ENCODE data around the gene VTCN1. TPM values are rescaled to one million over a fixed set of nuclear protein-coding genes. Genes with fewer than 3 reads are reported as not detected.

The VTCN1 gene
- total and polyA plus RNA-seq, 2 of the 13 experiments (the other 11 are each of a cell fraction or from before 2014, with no cell fraction given), result not detected

DNA sequence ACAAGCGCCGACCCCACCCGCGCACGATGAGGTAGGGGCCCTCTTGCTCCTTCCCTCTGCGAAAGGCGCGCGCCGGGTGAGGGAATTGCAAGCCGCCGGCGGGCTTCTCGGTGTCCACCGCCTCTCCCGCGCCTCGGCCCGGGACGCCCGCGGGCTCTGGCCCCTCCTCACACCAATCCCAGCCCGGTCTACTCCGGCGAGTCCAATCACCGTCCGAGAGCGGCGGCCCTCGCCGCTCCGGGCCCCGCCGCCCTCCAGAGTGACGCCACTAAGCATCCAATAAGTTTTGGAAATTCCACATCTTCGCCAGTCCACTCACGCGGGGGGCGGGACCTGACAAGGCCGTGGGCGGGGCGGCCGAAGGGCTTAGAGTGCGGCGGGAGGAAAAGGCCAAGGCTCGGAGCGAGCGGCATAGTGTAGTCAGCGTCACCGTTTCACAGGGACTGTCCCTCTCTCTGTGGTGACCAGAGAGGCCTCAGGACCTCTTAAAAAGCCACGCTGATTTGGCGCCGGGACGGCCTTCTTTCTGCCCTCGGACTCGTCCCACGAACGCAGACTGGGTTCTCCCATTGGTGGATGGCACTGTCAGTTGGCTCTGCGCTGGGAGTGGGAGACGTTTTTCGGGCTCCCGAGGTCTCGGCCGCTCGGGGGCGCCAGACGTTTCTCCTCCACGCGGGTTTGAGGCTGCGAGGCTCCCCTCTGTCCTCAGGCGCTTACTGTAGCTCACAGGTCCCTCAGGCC lies 89.0 kb downstream of the VTCN1 start, which contains the start of gene TRIM45 (continued):
- TF ChIP-seq, protein P1, sequence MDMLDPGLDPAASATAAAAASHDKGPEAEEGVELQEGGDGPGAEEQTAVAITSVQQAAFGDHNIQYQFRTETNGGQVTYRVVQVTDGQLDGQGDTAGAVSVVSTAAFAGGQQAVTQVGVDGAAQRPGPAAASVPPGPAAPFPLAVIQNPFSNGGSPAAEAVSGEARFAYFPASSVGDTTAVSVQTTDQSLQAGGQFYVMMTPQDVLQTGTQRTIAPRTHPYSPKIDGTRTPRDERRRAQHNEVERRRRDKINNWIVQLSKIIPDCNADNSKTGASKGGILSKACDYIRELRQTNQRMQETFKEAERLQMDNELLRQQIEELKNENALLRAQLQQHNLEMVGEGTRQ (IDR thresholded peaks at IDR 0.05; ENCODE audit: low read depth, low read length), result no peak
- TF ChIP-seq, protein P1 (CRISPR knock-in tag; IDR thresholded peaks at IDR 0.05; ENCODE audit: borderline replicate concordance), result no peak
- TF ChIP-seq ISX (CRISPR knock-in tag; conservative IDR thresholded peaks at IDR 0.05), result no peak
- no peak for TF ChIP-seq HOXA9 (CRISPR knock-in tag; IDR thresholded peaks at IDR 0.05; ENCODE audit: borderline replicate concordance)
- 0 out of 2 replicates have a peak, but pooled peaks have one; percentile 21 for TF ChIP-seq ARHGAP35 (CRISPR knock-in tag; IDR thresholded peaks at IDR 0.05; ENCODE audit: borderline replicate concordance)
- TF ChIP-seq, protein P2, sequence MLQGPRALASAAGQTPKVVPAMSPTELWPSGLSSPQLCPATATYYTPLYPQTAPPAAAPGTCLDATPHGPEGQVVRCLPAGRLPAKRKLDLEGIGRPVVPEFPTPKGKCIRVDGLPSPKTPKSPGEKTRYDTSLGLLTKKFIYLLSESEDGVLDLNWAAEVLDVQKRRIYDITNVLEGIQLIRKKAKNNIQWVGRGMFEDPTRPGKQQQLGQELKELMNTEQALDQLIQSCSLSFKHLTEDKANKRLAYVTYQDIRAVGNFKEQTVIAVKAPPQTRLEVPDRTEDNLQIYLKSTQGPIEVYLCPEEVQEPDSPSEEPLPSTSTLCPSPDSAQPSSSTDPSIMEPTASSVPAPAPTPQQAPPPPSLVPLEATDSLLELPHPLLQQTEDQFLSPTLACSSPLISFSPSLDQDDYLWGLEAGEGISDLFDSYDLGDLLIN (CRISPR knock-in tag; IDR thresholded peaks at IDR 0.05; ENCODE audit: borderline replicate concordance), result no peak
- no peak; the same call in 1 of the 2 replicates for TF ChIP-seq ZFP90 (CRISPR knock-in tag; IDR thresholded peaks at IDR 0.05; ENCODE audit: borderline replicate concordance)
- TF ChIP-seq RFX5 (IDR thresholded peaks at IDR 0.05; ENCODE audit: low read depth, low read length), result no peak
- no peak for TF ChIP-seq ZNF367 (CRISPR knock-in tag; IDR thresholded peaks at IDR 0.05; ENCODE audit: borderline replicate concordance)
- TF ChIP-seq, protein P3, sequence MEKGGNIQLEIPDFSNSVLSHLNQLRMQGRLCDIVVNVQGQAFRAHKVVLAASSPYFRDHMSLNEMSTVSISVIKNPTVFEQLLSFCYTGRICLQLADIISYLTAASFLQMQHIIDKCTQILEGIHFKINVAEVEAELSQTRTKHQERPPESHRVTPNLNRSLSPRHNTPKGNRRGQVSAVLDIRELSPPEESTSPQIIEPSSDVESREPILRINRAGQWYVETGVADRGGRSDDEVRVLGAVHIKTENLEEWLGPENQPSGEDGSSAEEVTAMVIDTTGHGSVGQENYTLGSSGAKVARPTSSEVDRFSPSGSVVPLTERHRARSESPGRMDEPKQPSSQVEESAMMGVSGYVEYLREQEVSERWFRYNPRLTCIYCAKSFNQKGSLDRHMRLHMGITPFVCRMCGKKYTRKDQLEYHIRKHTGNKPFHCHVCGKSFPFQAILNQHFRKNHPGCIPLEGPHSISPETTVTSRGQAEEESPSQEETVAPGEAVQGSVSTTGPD (CRISPR knock-in tag; IDR thresholded peaks at IDR 0.05), result no peak
- TF ChIP-seq ZNF614 (CRISPR knock-in tag; IDR thresholded peaks at IDR 0.05; ENCODE audit: borderline replicate concordance), result no peak
- TF ChIP-seq PTBP1 (IDR thresholded peaks at IDR 0.05; ENCODE audit: low read depth, low read length, poor library complexity, severe bottlenecking), result peak; percentile 22
- TF ChIP-seq ZNF33B (CRISPR knock-in tag; IDR thresholded peaks at IDR 0.05), result no peak
- TF ChIP-seq NFYB (CRISPR knock-in tag; IDR thresholded peaks at IDR 0.05), result peak; percentile 90
- TF ChIP-seq ZNF431 (CRISPR knock-in tag; IDR thresholded peaks at IDR 0.05; ENCODE audit: borderline replicate concordance, low read depth), result no peak
- TF ChIP-seq PAF1 (CRISPR knock-in tag; IDR thresholded peaks at IDR 0.05), result no peak
- TF ChIP-seq, protein P4, sequence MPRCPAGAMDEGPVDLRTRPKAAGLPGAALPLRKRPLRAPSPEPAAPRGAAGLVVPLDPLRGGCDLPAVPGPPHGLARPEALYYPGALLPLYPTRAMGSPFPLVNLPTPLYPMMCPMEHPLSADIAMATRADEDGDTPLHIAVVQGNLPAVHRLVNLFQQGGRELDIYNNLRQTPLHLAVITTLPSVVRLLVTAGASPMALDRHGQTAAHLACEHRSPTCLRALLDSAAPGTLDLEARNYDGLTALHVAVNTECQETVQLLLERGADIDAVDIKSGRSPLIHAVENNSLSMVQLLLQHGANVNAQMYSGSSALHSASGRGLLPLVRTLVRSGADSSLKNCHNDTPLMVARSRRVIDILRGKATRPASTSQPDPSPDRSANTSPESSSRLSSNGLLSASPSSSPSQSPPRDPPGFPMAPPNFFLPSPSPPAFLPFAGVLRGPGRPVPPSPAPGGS (CRISPR knock-in tag; IDR thresholded peaks at IDR 0.05), result 0 out of 2 replicates have a peak, but pooled peaks have one; percentile 28
- TF ChIP-seq, protein P5, sequence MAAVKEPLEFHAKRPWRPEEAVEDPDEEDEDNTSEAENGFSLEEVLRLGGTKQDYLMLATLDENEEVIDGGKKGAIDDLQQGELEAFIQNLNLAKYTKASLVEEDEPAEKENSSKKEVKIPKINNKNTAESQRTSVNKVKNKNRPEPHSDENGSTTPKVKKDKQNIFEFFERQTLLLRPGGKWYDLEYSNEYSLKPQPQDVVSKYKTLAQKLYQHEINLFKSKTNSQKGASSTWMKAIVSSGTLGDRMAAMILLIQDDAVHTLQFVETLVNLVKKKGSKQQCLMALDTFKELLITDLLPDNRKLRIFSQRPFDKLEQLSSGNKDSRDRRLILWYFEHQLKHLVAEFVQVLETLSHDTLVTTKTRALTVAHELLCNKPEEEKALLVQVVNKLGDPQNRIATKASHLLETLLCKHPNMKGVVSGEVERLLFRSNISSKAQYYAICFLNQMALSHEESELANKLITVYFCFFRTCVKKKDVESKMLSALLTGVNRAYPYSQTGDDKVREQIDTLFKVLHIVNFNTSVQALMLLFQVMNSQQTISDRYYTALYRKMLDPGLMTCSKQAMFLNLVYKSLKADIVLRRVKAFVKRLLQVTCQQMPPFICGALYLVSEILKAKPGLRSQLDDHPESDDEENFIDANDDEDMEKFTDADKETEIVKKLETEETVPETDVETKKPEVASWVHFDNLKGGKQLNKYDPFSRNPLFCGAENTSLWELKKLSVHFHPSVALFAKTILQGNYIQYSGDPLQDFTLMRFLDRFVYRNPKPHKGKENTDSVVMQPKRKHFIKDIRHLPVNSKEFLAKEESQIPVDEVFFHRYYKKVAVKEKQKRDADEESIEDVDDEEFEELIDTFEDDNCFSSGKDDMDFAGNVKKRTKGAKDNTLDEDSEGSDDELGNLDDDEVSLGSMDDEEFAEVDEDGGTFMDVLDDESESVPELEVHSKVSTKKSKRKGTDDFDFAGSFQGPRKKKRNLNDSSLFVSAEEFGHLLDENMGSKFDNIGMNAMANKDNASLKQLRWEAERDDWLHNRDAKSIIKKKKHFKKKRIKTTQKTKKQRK (IDR thresholded peaks at IDR 0.05; ENCODE audit: low read length), result peak; percentile 25; the same call in 1 of the 2 replicates
- no peak for TF ChIP-seq ELF4 (CRISPR knock-in tag; IDR thresholded peaks at IDR 0.05; ENCODE audit: borderline replicate concordance)

Data from HepG2 (cell line).